Measurements from ENCODE around the gene SLC9A1.
"Not testable (repeated sequence)": the region's sequence is repeated elsewhere in the genome, so short reads cannot be mapped to it uniquely, and the experiment has no call there.

SLC9A1 gene

DNA sequence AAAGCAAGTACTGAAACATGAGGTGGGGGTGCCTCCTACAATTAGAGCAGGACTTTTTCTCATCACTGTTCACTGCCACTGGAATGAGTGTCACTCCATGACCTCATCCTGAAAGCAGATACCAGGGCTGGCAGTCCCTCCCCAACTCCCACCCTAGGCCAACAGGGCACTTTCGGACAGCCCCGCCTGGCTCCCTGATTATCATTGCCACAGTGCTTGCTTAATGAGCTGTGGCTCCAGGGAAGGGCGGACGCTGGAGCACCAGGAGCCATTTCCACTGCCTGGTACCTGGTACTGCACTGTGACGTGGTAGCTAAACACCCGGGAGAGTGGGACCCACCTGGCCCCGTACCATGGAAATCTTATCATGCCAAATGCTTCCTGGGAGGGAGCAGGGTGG lies 22.3 kb downstream of the SLC9A1 start:
- DNase-seq (ENCODE audit: low spot score), result no peak

DNA sequence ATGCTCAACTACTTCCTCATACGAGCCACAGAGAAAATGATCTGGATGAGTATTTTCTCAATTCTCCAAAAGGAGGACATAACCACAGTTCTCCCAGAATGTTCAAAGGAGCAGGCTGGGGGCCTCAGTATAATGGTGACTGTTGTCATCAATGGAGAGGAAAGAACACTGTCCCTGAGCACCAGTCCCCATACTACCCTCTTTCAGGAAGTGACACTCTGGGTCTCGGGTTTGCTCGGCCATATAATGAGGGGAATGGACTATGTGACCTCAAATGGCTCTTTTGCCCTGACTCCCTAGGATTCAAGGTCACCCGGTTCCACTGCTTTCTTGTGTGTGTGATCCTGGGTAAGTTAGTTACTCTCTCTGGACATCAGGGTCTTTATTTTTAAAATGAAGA lies 22.8 kb downstream of the SLC9A1 start:
- DNase-seq (ENCODE audit: low spot score), result no peak

DNA sequence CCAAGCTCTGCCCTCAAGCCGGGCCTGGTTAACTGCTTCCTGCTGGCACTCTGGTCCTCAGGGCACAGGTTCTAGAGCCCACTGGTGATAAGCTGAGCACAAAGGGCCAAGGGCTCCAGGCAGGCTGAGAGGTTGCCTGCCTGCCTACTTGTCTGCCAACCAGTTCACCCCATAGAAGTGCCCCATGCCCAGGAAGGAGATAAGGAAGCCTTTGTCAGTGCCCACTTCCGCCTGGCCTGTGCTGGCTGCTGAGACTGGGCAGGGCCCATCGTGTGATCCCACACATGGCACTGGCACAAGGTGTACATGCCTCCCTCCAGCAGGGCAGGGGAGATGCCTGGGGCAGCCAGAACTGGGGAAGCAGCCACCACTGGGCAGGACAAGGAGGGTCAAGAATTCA lies 24.1 kb downstream of the SLC9A1 start:
- no peak for DNase-seq (ENCODE audit: low spot score)

DNA sequence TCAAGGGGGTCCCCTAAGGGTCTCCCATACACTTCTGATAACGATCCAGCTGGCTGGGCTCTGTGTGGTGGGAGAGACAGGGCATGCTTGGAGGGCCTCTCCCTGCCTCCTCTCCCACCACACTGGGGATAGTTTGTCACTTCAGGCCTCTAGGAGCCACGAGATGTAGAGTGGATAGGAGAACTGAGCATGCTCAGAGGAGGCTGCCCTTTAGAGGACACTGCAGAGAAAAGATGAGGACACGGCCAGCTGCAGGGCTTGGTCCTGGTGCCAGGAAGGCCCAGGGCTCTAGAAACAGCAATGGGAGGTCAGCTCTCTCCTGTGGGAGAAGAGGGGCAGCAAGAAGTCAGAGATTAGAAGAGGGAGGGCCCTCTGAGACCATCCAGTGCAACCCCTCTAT lies 25.7 kb downstream of the SLC9A1 start:
- DNase-seq (ENCODE audit: low spot score), result no peak

GRCh38 chr1:27127419-27127818 lies 27.5 kb downstream of the SLC9A1 start:
- DNase-seq (ENCODE audit: low spot score), result no peak

DNA sequence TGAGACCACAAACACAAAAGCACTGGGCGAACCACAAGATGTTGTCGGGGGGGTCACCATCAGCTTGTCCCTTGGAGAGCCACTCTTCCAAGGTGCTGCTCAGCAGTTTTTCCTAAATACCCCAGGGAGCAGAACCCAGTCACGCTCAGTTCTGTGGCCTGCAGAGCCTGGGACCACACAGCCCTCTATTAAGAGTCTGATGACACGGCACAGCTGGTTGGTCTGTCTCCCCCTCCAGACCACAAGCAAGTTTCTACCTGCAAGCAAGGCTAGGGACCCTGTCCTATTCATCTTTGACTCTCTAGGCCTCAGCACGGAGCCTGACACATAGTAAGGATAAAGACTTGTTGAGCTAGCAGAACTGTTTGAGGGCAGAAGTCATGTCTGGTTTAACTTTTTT lies 28.5 kb downstream of the SLC9A1 start:
- no peak for DNase-seq (ENCODE audit: low spot score)

GRCh38 chr1:27125125-27125524 lies 29.8 kb downstream of the SLC9A1 start:
- not testable (repeated sequence) for DNase-seq (ENCODE audit: low spot score)

GRCh38 chr1:27124405-27124804 lies 30.5 kb downstream of the SLC9A1 start:
- DNase-seq (ENCODE audit: low spot score), result no peak

- DNase-seq (ENCODE audit: low spot score), result peak; percentile 86
Measured at GRCh38 chr1:27122652-27123051, 32.3 kb downstream of the SLC9A1 start.

GRCh38 chr1:27120854-27121253 lies 34.1 kb downstream of the SLC9A1 start:
- no peak for DNase-seq (ENCODE audit: low spot score)

DNA sequence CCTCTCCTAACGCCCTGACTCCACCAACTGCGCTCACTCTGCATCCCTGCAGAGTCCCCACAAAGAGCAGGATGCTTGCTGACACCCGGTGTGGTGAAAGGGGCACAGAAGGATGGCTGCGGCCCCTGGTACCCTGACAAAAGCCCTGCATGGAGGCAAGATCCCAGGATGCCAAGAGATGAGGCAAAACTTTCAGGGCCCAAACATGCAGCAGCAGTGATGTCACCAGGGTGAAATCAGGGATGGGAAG lies 36.6 kb downstream of the SLC9A1 start:
- DNase-seq (ENCODE audit: low spot score), result no peak

DNA sequence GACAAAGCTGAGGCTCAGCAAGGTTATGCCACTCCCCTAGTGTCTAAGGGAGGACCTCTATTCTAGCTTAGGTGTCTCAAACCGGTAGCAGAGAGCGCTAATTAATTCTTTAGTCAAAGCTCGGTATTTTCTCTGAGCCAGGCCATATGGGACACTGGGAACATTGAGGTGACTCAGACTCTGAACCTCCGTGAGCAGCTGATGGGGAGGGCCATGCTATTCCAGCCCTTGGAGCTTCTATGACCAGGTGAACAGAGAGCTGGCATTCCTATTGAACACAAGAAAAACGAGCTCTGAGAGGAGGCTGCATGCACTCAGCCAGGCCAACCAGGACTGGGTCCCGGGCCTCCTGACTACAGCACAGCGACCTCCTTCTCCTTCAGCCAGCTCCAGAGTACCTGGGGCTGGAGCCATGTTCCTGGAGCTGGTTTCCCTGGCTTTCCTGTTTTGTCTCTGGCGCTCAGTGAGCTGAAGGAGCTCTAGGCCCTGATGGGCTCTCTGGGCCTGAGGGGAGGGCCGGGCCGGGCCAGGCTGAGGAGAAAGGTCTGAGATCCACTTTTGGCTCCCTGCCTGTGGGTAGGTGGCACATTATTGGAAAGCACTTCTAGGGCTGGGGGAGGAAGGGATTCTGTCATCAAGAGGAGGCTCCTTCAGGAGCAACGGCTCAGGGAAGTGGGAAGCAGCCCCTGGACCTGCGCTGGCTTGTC lies 37.0 kb downstream of the SLC9A1 start:
- peak; percentile 26 for DNase-seq (ENCODE audit: low spot score)

DNA sequence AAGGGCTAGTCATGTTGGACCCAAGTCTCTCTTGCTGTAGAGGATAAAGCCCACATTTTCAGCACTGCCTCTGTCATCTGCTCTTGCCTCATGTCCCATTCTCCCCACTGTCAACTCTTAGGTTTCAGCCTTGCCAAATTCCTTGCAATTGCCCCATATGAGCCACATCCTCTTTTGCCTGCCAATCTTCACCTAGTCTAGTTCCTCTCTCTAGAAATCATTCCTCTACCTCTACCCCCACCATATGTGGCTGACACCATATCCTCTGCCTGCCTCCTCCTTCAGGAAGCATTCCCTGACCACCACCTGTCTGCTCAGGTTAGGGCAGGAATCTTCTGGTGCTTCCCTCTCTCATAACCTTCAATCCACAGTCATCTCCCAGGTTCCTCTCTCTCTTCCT lies 38.2 kb downstream of the SLC9A1 start:
- peak; percentile 66 for DNase-seq (ENCODE audit: low spot score)

DNA sequence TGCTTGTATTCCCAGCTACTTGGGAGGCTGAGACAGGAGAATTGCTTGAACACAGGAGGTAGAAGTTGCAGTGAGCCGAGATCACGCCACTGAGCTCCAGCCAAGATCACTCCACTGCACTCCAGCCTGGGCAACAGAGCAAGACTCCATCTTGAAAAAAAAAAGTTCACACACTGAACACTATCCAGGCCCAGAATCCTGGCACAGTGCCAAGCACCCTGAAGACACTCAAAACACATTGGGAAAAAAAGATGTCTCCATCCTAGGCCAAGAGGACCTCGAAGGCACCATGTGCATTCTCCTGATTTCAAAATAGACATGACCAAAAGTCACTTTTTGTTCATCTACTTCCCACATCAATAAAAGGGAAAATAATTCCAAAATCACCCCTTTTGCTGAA lies 38.7 kb downstream of the SLC9A1 start:
- no peak for DNase-seq (ENCODE audit: low spot score)

GRCh38 chr1:27114546-27114945 lies 40.4 kb downstream of the SLC9A1 start:
- DNase-seq (ENCODE audit: low spot score), result no peak

DNA sequence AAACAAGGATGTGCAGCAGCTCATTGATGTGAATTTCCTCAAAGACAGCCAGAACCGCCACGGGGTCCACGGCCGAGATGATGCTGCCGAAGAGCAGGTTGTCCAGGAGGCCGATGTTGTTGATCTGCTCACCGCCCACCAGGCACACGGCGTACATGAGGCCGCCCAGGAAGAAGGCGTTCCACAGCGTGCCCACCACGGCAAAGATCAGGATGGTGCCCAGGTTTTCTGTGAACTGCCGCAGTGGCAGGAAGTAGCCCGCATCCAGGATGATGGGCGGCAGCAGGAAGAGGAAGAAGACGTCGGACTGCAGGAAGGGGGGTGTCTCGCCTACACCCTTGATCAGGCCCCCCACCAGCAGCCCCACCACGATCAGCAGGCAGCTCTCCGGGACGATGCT lies 41.1 kb downstream of the SLC9A1 start:
- DNase-seq (ENCODE audit: low spot score), result no peak

- DNase-seq (ENCODE audit: low spot score), result peak; percentile 58
Measured at GRCh38 chr1:27111626-27112573, 43.0 kb downstream of the SLC9A1 start.

GRCh38 chr1:27109103-27109822 lies 45.7 kb downstream of the SLC9A1 start:
- DNase-seq (ENCODE audit: low spot score), result no peak

GRCh38 chr1:27108588-27108987 lies 46.3 kb downstream of the SLC9A1 start:
- DNase-seq (ENCODE audit: low spot score), result no peak

GRCh38 chr1:27106561-27107323 lies 48.2 kb downstream of the SLC9A1 start:
- no peak for DNase-seq (ENCODE audit: low spot score)

DNA sequence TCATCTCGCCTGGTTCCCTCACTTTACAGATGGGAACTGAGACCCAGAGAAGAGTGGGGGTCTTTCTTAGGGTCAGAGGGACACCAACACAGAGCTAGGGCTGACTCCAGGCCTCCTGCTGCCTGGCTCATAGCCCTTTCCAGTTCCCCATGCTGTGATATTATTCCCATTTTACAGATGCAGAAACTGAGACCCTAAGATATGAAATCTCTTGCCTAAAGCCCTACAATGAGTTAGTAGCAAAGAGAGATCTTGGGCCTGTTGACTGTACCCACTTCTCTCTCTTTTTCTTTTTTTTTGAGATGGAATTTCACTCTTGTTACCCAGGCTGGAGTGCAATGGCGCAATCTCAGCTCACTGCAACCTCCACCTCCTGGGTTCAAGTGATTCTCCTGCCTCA lies 49.9 kb downstream of the SLC9A1 start:
- no peak for DNase-seq (ENCODE audit: low spot score)

DNA sequence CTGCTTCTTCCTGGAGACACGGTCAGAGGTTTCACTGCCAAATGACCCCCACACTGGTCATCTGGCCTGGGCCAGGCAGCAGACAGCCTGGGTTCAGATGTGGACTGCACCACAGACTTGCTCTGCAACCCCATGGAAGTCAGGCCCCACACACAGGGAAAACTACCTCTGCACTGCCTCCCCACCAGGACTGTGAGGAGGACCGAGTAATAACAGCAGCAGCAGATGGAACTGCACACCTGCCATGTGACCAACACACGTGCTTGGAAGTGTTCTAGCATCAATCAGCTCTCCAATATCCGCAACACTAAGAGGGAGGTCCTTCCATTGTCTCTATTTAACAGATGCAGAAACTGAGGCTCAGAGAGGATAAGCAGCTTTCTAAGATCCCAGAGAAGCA lies 51.4 kb downstream of the SLC9A1 start:
- no peak for DNase-seq (ENCODE audit: low spot score)

All from pons (tissue), 1 donor.